Muscle of leg (tissue), 11 donors: ENCODE measurements around the gene APOBEC2. TPM values are rescaled to one million over a fixed set of nuclear protein-coding genes. Genes with fewer than 3 reads are reported as not detected.

Experiments
- DNase-seq: peaks from one replicate; pipeline ENCODE4 v3.0.0; 2013
- H3K27ac ChIP-seq: one replicate; pipeline ENCODE4 v1.5.1; 2013; ENCODE audit warnings: mild to moderate bottlenecking, low read length, control low read depth
- H3K27me3 ChIP-seq: one replicate; pipeline ENCODE4 v1.6.1; 2013; ENCODE audit warnings: low read length; ENCODE audit not compliant: control insufficient read depth, insufficient read depth
- H3K36me3 ChIP-seq: one replicate; pipeline ENCODE4 v1.6.1; 2013; ENCODE audit warnings: low read length; ENCODE audit not compliant: control insufficient read depth, insufficient read depth
- H3K4me1 ChIP-seq: one replicate; pipeline ENCODE4 v1.6.1; 2013; ENCODE audit warnings: low read length; ENCODE audit not compliant: control insufficient read depth, insufficient read depth
- H3K4me3 ChIP-seq: one replicate; pipeline ENCODE4 v1.5.1; 2013; ENCODE audit warnings: low read length, control low read depth
- H3K9me3 ChIP-seq: replicated peaks from 2 replicates; pipeline ENCODE4 v1.6.1; 2013; ENCODE audit warnings: low read depth, low read length; ENCODE audit not compliant: control insufficient read depth
- WGBS: methylation state at CpG from one replicate; pipeline ENCODE4 v1.1.5; 2013; ENCODE audit warnings: missing lambda C conversion rate; ENCODE audit not compliant: insufficient coverage; 5-methylcytosine and 5-hydroxymethylcytosine counted together
- polyA plus RNA-seq, 8 donors: library from polyadenylated mRNA; unstranded; fragments of 120-200 nt; gene quantifications; one replicate each; pipeline versions ENCODE4 v1.2.1 to v1.2.3, GENCODE V29; 2013; ENCODE audit warnings: inconsistent platforms in 1 of 8, low replicate concordance in 1 of 8; ENCODE audit not compliant: insufficient read length in 8 of 8, insufficient read depth in 1 of 8
- total RNA-seq: library from RNA; stranded (reverse); fragments of 120-200 nt; gene quantifications from one replicate; pipeline ENCODE4 v1.2.4, GENCODE V29; 2013

Gene APOBEC2
- total and polyA plus RNA-seq, 9 donors: 281 to 891 (median 488) TPM

DNA sequence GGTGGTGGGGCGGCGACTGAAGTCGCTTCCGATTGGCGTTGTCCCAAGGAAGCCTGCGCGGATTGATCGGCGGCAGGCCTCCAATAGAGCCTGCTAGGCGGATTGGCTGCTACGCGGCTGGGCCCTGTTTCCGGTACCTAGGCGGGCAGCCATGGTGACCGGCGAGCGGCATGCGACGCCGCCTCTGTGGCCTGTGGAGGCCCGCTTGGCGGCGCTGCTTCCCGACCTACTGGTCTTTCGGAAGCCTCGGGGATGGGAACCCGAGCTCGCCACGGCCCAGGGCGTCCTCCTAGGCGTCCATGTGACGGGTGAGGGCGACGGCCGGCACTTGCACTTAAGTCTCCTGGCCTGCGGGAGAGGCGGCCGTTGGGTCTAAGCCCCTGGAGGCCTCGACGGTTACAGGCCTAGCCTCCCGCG lies 47.9 kb downstream of the APOBEC2 start:
- no peaks in the 10 kb centered on the region for H3K9me3 ChIP-seq
- DNase-seq: no peak
- WGBS: 51% methylated on average over 42 of the region's 42 CpGs
- H3K36me3 ChIP-seq: peaks cover 47% of the 10 kb centered on the region
- H3K4me3 ChIP-seq: no peak overlapping the region
- no peak overlapping the region for H3K27ac ChIP-seq
- H3K4me1 ChIP-seq: no peaks in the 10 kb centered on the region
- H3K27me3 ChIP-seq: no peaks in the 10 kb centered on the region

DNA sequence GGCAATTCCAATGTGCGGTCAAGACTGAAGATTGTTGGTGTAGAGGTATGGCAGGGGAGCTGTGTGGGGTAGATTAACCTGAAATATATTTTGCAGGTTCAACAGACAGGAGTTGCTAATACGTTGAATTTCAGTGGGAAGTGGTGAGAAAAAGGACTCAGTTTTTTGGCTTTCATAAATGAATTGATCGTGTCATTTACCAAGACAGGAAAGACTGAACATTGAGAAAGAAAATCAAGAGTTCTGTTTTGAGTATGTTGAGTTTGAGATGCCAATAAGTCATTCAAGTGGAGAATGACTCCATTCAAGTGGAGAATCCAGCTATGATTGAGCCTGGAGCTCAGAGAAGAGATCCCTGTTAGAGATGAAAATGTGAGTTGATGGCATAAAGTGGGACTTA lies 50.8 kb downstream of the APOBEC2 start:
- WGBS: 95% methylated on average over 2 of the region's 3 CpGs
- Histone ChIP-seq H3K9me3 (no peaks in the 10 kb centered on the region), H3K4me3 (no peak overlapping the region), H3K4me1 (no peaks in the 10 kb centered on the region), H3K36me3 (peaks cover 18% of the 10 kb centered on the region), H3K27ac (no peak overlapping the region), H3K27me3 (no peaks in the 10 kb centered on the region)
- no peak for DNase-seq

GRCh38 chr6:41111017-41111416 lies 58.0 kb downstream of the APOBEC2 start:
- no peak overlapping the region for H3K27ac ChIP-seq
- no peaks in the 10 kb centered on the region for H3K4me1 ChIP-seq
- no peak overlapping the region for H3K4me3 ChIP-seq
- H3K27me3 ChIP-seq: no peaks in the 10 kb centered on the region
- no peaks in the 10 kb centered on the region for H3K9me3 ChIP-seq
- 80% methylated on average over 3 of the region's 3 CpGs for WGBS
- DNase-seq: no peak
- H3K36me3 ChIP-seq: no peaks in the 10 kb centered on the region

Other genes with a start within 250 kb of the APOBEC2 start
- 3.0 TPM for gene UNC5CL, start 14.0 kb upstream of the APOBEC2 start, total RNA-seq
- 1 to 10 TPM; 2.2 to 9.8 (median 4.1) TPM for gene UNC5CL, start 14.0 kb upstream of the APOBEC2 start, polyA plus RNA-seq
- 0.22 TPM for gene TSPO2, start 10.7 kb upstream of the APOBEC2 start, total RNA-seq
- gene TSPO2, start 10.7 kb upstream of the APOBEC2 start, polyA plus RNA-seq: 1 to 10 TPM in 2 of 8 donors, under 1 TPM in 6; 0.41 to 1.8 (median 0.89) TPM
- gene OARD1, start 19.2 kb downstream of the APOBEC2 start, total RNA-seq: 12.9 TPM
- 10 to 100 TPM; 15.0 to 20.7 (median 19.3) TPM for gene OARD1, start 19.2 kb downstream of the APOBEC2 start, polyA plus RNA-seq
- gene NFYA, start 19.8 kb downstream of the APOBEC2 start, total RNA-seq: 14.4 TPM
- 10 to 100 TPM; 21.2 to 35.2 (median 27.3) TPM for gene NFYA, start 19.8 kb downstream of the APOBEC2 start, polyA plus RNA-seq
- 0.18 TPM for gene TREML1, start 101.1 kb downstream of the APOBEC2 start, total RNA-seq
- under 1 TPM in 7 of 8 donors, not detected in 1; 0.10 to 0.49 (median 0.16) TPM for gene TREML1, start 101.1 kb downstream of the APOBEC2 start, polyA plus RNA-seq
- gene TREM2, start 109.9 kb downstream of the APOBEC2 start, total RNA-seq: 0.75 TPM
- 1 to 10 TPM in 2 of 8 donors, under 1 TPM in 6; 0.15 to 3.6 (median 0.55) TPM for gene TREM2, start 109.9 kb downstream of the APOBEC2 start, polyA plus RNA-seq
- gene TREML2, start 147.9 kb downstream of the APOBEC2 start, total RNA-seq: 0.09 TPM
- under 1 TPM; 0.05 to 0.16 (median 0.11) TPM for gene TREML2, start 147.9 kb downstream of the APOBEC2 start, polyA plus RNA-seq
- gene TREML4, start 175.1 kb downstream of the APOBEC2 start, total RNA-seq: not detected
- gene TREML4, start 175.1 kb downstream of the APOBEC2 start, polyA plus RNA-seq: not detected
- gene TREM1, start 233.5 kb downstream of the APOBEC2 start, total RNA-seq: 0.35 TPM
- gene TREM1, start 233.5 kb downstream of the APOBEC2 start, polyA plus RNA-seq: 1 to 10 TPM in 1 of 8 donors, under 1 TPM in 5, not detected in 2; 0.06 to 1.6 (median 0.21) TPM